ENCODE results near the gene OVAAL. TPM values are rescaled to one million over a fixed set of nuclear protein-coding genes. Genes with fewer than 3 reads are reported as not detected.

OVAAL gene
- total RNA-seq, 1 donor from 2014 or later = not detected

GRCh38 chr1:180560200-180560867 is 1.6 kb downstream of the OVAAL start:
- Mint-ChIP-seq H3K4me3 (ENCODE audit: low read depth) (no peak overlapping the region), H3K9me3 (ENCODE audit: low read depth) (peaks cover 4% of the 10 kb centered on the region), H3K27ac (peak overlapping the region; percentile 62), H3K4me1 (ENCODE audit: low read depth) (peaks cover 11% of the 10 kb centered on the region), H3K36me3 (ENCODE audit: insufficient read depth) (no peaks in the 10 kb centered on the region), H3K27me3 (no peaks in the 10 kb centered on the region)
- no peak for TF ChIP-seq CTCF (IDR thresholded peaks at IDR 0.05; ENCODE audit: unreplicated experiment)
- no peak for DNase-seq (ENCODE audit: low spot score, unreplicated experiment)

- no peak for DNase-seq (ENCODE audit: low spot score, unreplicated experiment)
- Mint-ChIP-seq H3K27ac (no peak overlapping the region), H3K27me3 (no peaks in the 10 kb centered on the region), H3K4me3 (ENCODE audit: low read depth) (no peak overlapping the region), H3K9me3 (ENCODE audit: low read depth) (peaks cover 4% of the 10 kb centered on the region), H3K4me1 (ENCODE audit: low read depth) (peaks cover 15% of the 10 kb centered on the region), H3K36me3 (ENCODE audit: insufficient read depth) (no peaks in the 10 kb centered on the region)
- no peak for TF ChIP-seq CTCF (IDR thresholded peaks at IDR 0.05; ENCODE audit: unreplicated experiment)
Observed at GRCh38 chr1:180560868-180561600, 2.3 kb downstream of the OVAAL start.

- no peak for DNase-seq (ENCODE audit: low spot score, unreplicated experiment)
- TF ChIP-seq CTCF (IDR thresholded peaks at IDR 0.05; ENCODE audit: unreplicated experiment) = no peak
- Mint-ChIP-seq H3K36me3 (ENCODE audit: insufficient read depth) (no peaks in the 10 kb centered on the region), H3K27ac (no peak overlapping the region), H3K4me3 (ENCODE audit: low read depth) (no peak overlapping the region), H3K27me3 (no peaks in the 10 kb centered on the region), H3K4me1 (ENCODE audit: low read depth) (peaks cover 18% of the 10 kb centered on the region), H3K9me3 (ENCODE audit: low read depth) (peaks cover 4% of the 10 kb centered on the region)
Observed at GRCh38 chr1:180562640-180563025, 3.9 kb downstream of the OVAAL start.

GRCh38 chr1:180563026-180563827 is 4.5 kb downstream of the OVAAL start:
- no peaks in the 10 kb centered on the region for H3K27me3 Mint-ChIP-seq
- no peak overlapping the region for H3K4me3 Mint-ChIP-seq (ENCODE audit: low read depth)
- peak overlapping the region; percentile 40 for H3K27ac Mint-ChIP-seq
- no peak for DNase-seq (ENCODE audit: low spot score, unreplicated experiment)
- H3K9me3 Mint-ChIP-seq (ENCODE audit: low read depth) = peaks cover 4% of the 10 kb centered on the region
- peaks cover 19% of the 10 kb centered on the region for H3K4me1 Mint-ChIP-seq (ENCODE audit: low read depth)
- no peak for TF ChIP-seq CTCF (IDR thresholded peaks at IDR 0.05; ENCODE audit: unreplicated experiment)
- H3K36me3 Mint-ChIP-seq (ENCODE audit: insufficient read depth) = no peaks in the 10 kb centered on the region

Data from progenitor cell of endocrine pancreas (in vitro differentiated cells).